GM12878 (cell line): ENCODE measurements around the gene SETBP1. TPM values are rescaled to one million over a fixed set of nuclear protein-coding genes. Genes with fewer than 3 reads are reported as not detected.

Experiments used
- ATAC-seq: fragments of 200-7000 bp; cut with Tn5 transposase; 3 replicates; pipeline ENCODE4 v1.9.1; 2020; ENCODE audit warnings: mild to moderate bottlenecking, moderate library complexity
- BruUV-seq: library from RNA; stranded (reverse); fragments of 400-500 nt; replicated peaks from 2 replicates; lab custom pipeline; 2021; lab: Mats Ljungman, UMichigan
- CTCF ChIA-PET: fragments of 300-600 bp; sonication (Branson Sonifier 250); formaldehyde crosslinking; extraction: SDS; loops from one replicate; lab custom pipeline; 2021; ENCODE audit warnings: inconsistent platforms; lab: Yijun Ruan, JAX
- POLR2A ChIA-PET: fragments of 350-600 bp; formaldehyde crosslinking; extraction: SDS; loops from one replicate; lab custom pipeline; 2021; ENCODE audit warnings: inconsistent platforms; lab: Charles Lee
- RAD21 ChIA-PET: fragments of 300-600 bp; sonication (Branson Sonifier 250); formaldehyde crosslinking; loops from one replicate; lab custom pipeline; 2023; ENCODE audit warnings: antibody characterized with exemption; ENCODE audit not compliant: unreplicated experiment; lab: Charles Lee
- SMC1A ChIA-PET: fragments of 300-600 bp; sonication (Branson Sonifier 250); formaldehyde crosslinking; loops from one replicate; lab custom pipeline; 2023; ENCODE audit not compliant: unreplicated experiment, uncharacterized antibody; lab: Charles Lee
- DNase-seq: peaks from one replicate; pipeline ENCODE4 v3.0.0-alpha.2; 2011; ENCODE audit warnings: low read depth, low spot score
- FAIRE-seq: peaks from 3 replicates; lab custom pipeline; 2011; peaks lifted over from hg19 to GRCh38; lab: Jason Lieb, UNC
- H2AFZ ChIP-seq: 2 replicates; pipeline ENCODE4 v1.6.0; 2011; ENCODE audit warnings: low read depth, low read length, control low read depth; ENCODE audit not compliant: control insufficient read depth
- H3K27ac ChIP-seq: 2 replicates; pipeline ENCODE4 v1.5.1; 2011; ENCODE audit warnings: control low read depth; ENCODE audit not compliant: control insufficient read depth, insufficient read depth
- H3K27me3 ChIP-seq, 2 experiments: replicated peaks in 1 of 2; 2 replicates each; pipeline versions ENCODE4 v1.6.0 to v1.6.1; 2011; ENCODE audit warnings: low read length in 1 of 2; ENCODE audit not compliant: control insufficient read depth in 2 of 2, insufficient read depth in 2 of 2
- H3K36me3 ChIP-seq, 2 experiments: 2 replicates each; pipeline ENCODE4 v1.5.1; 2011; ENCODE audit warnings: low read length in 1 of 2; ENCODE audit not compliant: control insufficient read depth in 2 of 2, insufficient read depth in 2 of 2
- H3K4me1 ChIP-seq: 2 replicates; pipeline ENCODE4 v1.6.1; 2011; ENCODE audit warnings: mild to moderate bottlenecking, low read length, moderate library complexity, mixed read lengths; ENCODE audit not compliant: control insufficient read depth, insufficient read depth
- H3K4me2 ChIP-seq: 2 replicates; pipeline ENCODE4 v1.6.0; 2011; ENCODE audit warnings: control low read depth; ENCODE audit not compliant: control insufficient read depth, insufficient read depth
- H3K4me3 ChIP-seq: fragments of 200-600 bp; sonication (generic); 2 replicates; pipeline ENCODE4 v1.5.1; 2016
- H3K79me2 ChIP-seq: 2 replicates; pipeline ENCODE4 v1.6.0; 2011; ENCODE audit warnings: low read length; ENCODE audit not compliant: control insufficient read depth, insufficient read depth
- H3K9ac ChIP-seq: 2 replicates; pipeline ENCODE4 v1.8.0; 2011; ENCODE audit warnings: low read length, control low read depth, mixed read lengths; ENCODE audit not compliant: control insufficient read depth, insufficient read depth
- H3K9me3 ChIP-seq: replicated peaks from 3 replicates; pipeline ENCODE4 v1.5.1; 2011; ENCODE audit warnings: mild to moderate bottlenecking, low read length; ENCODE audit not compliant: control insufficient read depth, insufficient read depth
- H4K20me1 ChIP-seq: 2 replicates; pipeline ENCODE4 v1.6.0; 2011; ENCODE audit not compliant: control insufficient read depth, insufficient read depth
- ATF7 ChIP-seq: fragments of 450-650 bp; IDR thresholded peaks from 2 replicates; pipeline ENCODE4 v1.6.1; 2016; ENCODE audit warnings: low read depth, mild to moderate bottlenecking
- CBX3 ChIP-seq: fragments of 200-600 bp; sonication (generic); IDR thresholded peaks from 2 replicates; pipeline ENCODE4 v1.6.1; 2016; ENCODE audit warnings: low read depth, borderline replicate concordance
- EZH2 ChIP-seq: IDR thresholded peaks from 2 replicates; pipeline ENCODE4 v1.6.1; 2012; ENCODE audit warnings: low read depth, mild to moderate bottlenecking, control low read depth, inconsistent platforms, low read length, borderline replicate concordance; ENCODE audit not compliant: control insufficient read depth
- GABPA ChIP-seq: IDR thresholded peaks from 2 replicates; pipeline ENCODE4 v1.6.1; 2014; ENCODE audit warnings: antibody characterized with exemption, low read depth, mild to moderate bottlenecking, inconsistent platforms
- JUND ChIP-seq: IDR thresholded peaks from 2 replicates; pipeline ENCODE4 v1.6.1; 2012; ENCODE audit warnings: low read depth, mild to moderate bottlenecking, low read length, improper control_type of control experiment, moderate library complexity
- MEF2A ChIP-seq: IDR thresholded peaks from 2 replicates; pipeline ENCODE4 v1.6.1; 2011; ENCODE audit warnings: low read depth, mild to moderate bottlenecking, low read length, moderate library complexity; ENCODE audit not compliant: insufficient read depth
- MTA2 ChIP-seq: fragments of 450-650 bp; IDR thresholded peaks from 2 replicates; pipeline ENCODE4 v1.6.1; 2016; ENCODE audit warnings: low read depth, mild to moderate bottlenecking, moderate library complexity
- PAX8 ChIP-seq: fragments of 450-650 bp; IDR thresholded peaks from 2 replicates; pipeline ENCODE4 v1.6.1; 2017; ENCODE audit warnings: mild to moderate bottlenecking, moderate library complexity
- POLR2AphosphoS5 ChIP-seq: IDR thresholded peaks from 2 replicates; pipeline ENCODE4 v1.6.1; 2011; ENCODE audit warnings: mild to moderate bottlenecking, low read length, inconsistent platforms
- SMAD1 ChIP-seq: fragments of 450-650 bp; IDR thresholded peaks from 2 replicates; pipeline ENCODE4 v1.6.1; 2018; ENCODE audit warnings: mild to moderate bottlenecking, low read depth; ENCODE audit not compliant: partially characterized antibody
- STAT3 ChIP-seq: IDR thresholded peaks from 2 replicates; pipeline ENCODE4 v1.6.1; 2011; ENCODE audit warnings: low read depth, low read length, improper control_type of control experiment
- TCF7 ChIP-seq: IDR thresholded peaks from 2 replicates; pipeline ENCODE4 v1.6.1; 2014; ENCODE audit warnings: antibody characterized with exemption, borderline replicate concordance
- ZNF217 ChIP-seq: fragments of 450-650 bp; IDR thresholded peaks from 2 replicates; pipeline ENCODE4 v1.6.1; 2017; ENCODE audit warnings: antibody characterized with exemption, mild to moderate bottlenecking
- WGBS: methylation state at CpG from one replicate; pipeline ENCODE4 v1.1.6; 2016; ENCODE audit warnings: low lambda C conversion rate; ENCODE audit not compliant: insufficient replicate concordance, insufficient coverage; ENCODE audit errors: missing lambda C conversion rate; 5-methylcytosine and 5-hydroxymethylcytosine counted together
- in situ Hi-C: fragments of 300-500 bp; cut with MboI; formaldehyde crosslinking; loops from 9 replicates; pipeline ENCODE4 v1.14.3; 2018; ENCODE audit warnings: mixed read lengths
- intact Hi-C: fragments of 100-400 bp; cut with micrococcal nuclease; formaldehyde crosslinking; loops from one replicate; pipeline ENCODE4 v1.14.2; 2022; ENCODE audit not compliant: unreplicated experiment
- polyA plus RNA-seq, 11 experiments: library from polyadenylated mRNA; depleted of rRNA in 4 of 11; unstranded in 6 of 11; stranded (reverse) in 5 of 11; fragments of >200 nt; fragmentation: Nextera tagmentation in 4 of 11; fragmentation: Illumina TruSeq in 1 of 11; extraction: Ambion mirVana in 4 of 11; extraction: Trizol in 1 of 11; gene quantifications; 1 replicate in 1 of 11; 2 replicates in 10 of 11; pipeline versions ENCODE4 v1.2.1 to v1.2.3, GENCODE V29; 2011 to 2016; ENCODE audit warnings: inconsistent platforms in 2 of 11, missing spikeins in 2 of 11, low read depth in 1 of 11
- total RNA-seq, 4 experiments: library from RNA; depleted of rRNA in 3 of 4; stranded (reverse); fragments of >200 nt in 3 of 4; fragmentation: Illumina TruSeq in 1 of 4; extraction: Trizol in 1 of 4; gene quantifications; 2 replicates each; pipeline versions ENCODE4 v1.2.1 to v1.2.3, GENCODE V29; 2013 to 2021
- TF ChIP-seq, protein P1 (sequence below): fragments of 450-650 bp; IDR thresholded peaks from 2 replicates; pipeline ENCODE4 v1.6.1; 2018; ENCODE audit warnings: borderline replicate concordance, mild to moderate bottlenecking; ENCODE audit not compliant: partially characterized antibody
- TF ChIP-seq, protein P2 (sequence below): fragments of 450-650 bp; IDR thresholded peaks from 2 replicates; pipeline ENCODE4 v1.6.1; 2016; ENCODE audit warnings: mild to moderate bottlenecking, moderate library complexity, borderline replicate concordance

The SETBP1 gene
- total and polyA plus RNA-seq, 10 of the 15 experiments (the other 5 are each of a cell fraction or from before 2014, with no cell fraction given), result 0.99 to 29.7 (median 8.3) TPM

DNA sequence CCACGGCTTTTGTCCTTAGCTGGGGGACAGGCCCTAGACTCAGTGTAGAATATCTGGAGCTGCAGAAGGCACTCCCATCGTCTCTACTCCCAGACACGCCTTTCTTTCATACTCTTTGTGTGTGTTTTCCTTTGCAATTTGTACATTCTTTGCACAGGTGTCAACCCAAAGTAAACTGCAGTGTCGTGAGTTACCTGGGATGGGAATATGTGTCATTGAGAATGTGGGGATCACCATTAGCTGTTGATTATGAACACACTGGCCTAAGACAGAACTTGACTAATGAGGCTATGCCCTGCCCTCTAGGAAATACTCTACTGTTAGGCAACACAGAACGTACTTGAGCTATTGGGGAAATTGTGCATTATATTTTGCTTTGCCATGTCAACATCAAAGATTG, 233.3 kb downstream of the SETBP1 start:
- DNase-seq (no peak), ATAC-seq (no peak), FAIRE-seq (no peak)
- in situ Hi-C loops, result no loop called here
- peaks cover 41% of the 10 kb centered on the region for H3K4me1 ChIP-seq
- 56% methylated on average over 5 of the region's 5 CpGs for WGBS
- no peak overlapping the region for H3K4me3 ChIP-seq
- no peaks in the 10 kb centered on the region for H3K36me3 ChIP-seq
- H3K9me3 ChIP-seq, result no peaks in the 10 kb centered on the region
- no TSS peak for BruUV-seq
- CTCF ChIA-PET, result interaction anchor here (1.0 to 5.0 kb wide), 6 partner anchors 8 to 299 kb away, joined by 3 to 17 read pairs (median 4); no protein-coding TSS in a partner anchor
- H3K9ac ChIP-seq, result no peak overlapping the region
- no peaks in the 10 kb centered on the region for H4K20me1 ChIP-seq
- SMC1A ChIA-PET, result interaction anchor here (0.7 to 9.9 kb wide), 10 partner anchors 9 to 287 kb away, joined by 3 to 57 read pairs (median 4); no protein-coding TSS in a partner anchor
- TF ChIP-seq TCF7 (no peak), CBX3 (no peak), SMAD1 (no peak), ZNF217 (no peak), PAX8 (no peak), GABPA (no peak), POLR2AphosphoS5 (no peak), STAT3 (no peak), EZH2 (no peak), MTA2 (no peak), JUND (no peak), ATF7 (no peak), MEF2A (no peak)
- TF ChIP-seq, protein P1, sequence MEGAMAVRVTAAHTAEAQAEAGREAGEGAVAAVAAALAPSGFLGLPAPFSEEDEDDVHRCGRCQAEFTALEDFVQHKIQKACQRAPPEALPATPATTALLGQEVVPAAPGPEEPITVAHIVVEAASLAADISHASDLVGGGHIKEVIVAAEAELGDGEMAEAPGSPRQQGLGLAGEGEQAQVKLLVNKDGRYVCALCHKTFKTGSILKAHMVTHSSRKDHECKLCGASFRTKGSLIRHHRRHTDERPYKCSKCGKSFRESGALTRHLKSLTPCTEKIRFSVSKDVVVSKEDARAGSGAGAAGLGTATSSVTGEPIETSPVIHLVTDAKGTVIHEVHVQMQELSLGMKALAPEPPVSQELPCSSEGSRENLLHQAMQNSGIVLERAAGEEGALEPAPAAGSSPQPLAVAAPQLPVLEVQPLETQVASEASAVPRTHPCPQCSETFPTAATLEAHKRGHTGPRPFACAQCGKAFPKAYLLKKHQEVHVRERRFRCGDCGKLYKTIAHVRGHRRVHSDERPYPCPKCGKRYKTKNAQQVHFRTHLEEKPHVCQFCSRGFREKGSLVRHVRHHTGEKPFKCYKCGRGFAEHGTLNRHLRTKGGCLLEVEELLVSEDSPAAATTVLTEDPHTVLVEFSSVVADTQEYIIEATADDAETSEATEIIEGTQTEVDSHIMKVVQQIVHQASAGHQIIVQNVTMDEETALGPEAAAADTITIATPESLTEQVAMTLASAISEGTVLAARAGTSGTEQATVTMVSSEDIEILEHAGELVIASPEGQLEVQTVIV, result no peak
- TF ChIP-seq, protein P2, sequence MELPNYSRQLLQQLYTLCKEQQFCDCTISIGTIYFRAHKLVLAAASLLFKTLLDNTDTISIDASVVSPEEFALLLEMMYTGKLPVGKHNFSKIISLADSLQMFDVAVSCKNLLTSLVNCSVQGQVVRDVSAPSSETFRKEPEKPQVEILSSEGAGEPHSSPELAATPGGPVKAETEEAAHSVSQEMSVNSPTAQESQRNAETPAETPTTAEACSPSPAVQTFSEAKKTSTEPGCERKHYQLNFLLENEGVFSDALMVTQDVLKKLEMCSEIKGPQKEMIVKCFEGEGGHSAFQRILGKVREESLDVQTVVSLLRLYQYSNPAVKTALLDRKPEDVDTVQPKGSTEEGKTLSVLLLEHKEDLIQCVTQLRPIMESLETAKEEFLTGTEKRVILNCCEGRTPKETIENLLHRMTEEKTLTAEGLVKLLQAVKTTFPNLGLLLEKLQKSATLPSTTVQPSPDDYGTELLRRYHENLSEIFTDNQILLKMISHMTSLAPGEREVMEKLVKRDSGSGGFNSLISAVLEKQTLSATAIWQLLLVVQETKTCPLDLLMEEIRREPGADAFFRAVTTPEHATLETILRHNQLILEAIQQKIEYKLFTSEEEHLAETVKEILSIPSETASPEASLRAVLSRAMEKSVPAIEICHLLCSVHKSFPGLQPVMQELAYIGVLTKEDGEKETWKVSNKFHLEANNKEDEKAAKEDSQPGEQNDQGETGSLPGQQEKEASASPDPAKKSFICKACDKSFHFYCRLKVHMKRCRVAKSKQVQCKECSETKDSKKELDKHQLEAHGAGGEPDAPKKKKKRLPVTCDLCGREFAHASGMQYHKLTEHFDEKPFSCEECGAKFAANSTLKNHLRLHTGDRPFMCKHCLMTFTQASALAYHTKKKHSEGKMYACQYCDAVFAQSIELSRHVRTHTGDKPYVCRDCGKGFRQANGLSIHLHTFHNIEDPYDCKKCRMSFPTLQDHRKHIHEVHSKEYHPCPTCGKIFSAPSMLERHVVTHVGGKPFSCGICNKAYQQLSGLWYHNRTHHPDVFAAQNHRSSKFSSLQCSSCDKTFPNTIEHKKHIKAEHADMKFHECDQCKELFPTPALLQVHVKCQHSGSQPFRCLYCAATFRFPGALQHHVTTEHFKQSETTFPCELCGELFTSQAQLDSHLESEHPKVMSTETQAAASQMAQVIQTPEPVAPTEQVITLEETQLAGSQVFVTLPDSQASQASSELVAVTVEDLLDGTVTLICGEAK, result no peak
- no peak overlapping the region for H2AFZ ChIP-seq
- H3K4me2 ChIP-seq, result no peak overlapping the region
- POLR2A ChIA-PET, result no interaction called here
- H3K79me2 ChIP-seq, result no peaks in the 10 kb centered on the region; the same call in none of the 2 replicates
- H3K27me3 ChIP-seq, result no peaks in the 10 kb centered on the region
- H3K27ac ChIP-seq, result no peak overlapping the region
- intact Hi-C loops, result loop anchor here (5.0 kb wide), 1 partner anchor 193 kb away; no protein-coding TSS in a partner anchor
- RAD21 ChIA-PET, result interaction anchor here (0.6 to 1.5 kb wide), 4 partner anchors 9 to 234 kb away, joined by 3 to 4 read pairs (median 3); partner anchors contain the start of gene SETBP1
